HG03460 (cell line): ENCODE results near the gene TRAF3.
"Not testable (repeated sequence)": the region's sequence is repeated elsewhere in the genome, so short reads cannot be mapped to it uniquely, and the experiment has no call there.

Source experiments
- ATAC-seq: cut with Tn5 transposase; IDR thresholded peaks from one replicate; pipeline ENCODE4 v1.9.1; 2021; ENCODE audit not compliant: unreplicated experiment

The TRAF3 gene

DNA sequence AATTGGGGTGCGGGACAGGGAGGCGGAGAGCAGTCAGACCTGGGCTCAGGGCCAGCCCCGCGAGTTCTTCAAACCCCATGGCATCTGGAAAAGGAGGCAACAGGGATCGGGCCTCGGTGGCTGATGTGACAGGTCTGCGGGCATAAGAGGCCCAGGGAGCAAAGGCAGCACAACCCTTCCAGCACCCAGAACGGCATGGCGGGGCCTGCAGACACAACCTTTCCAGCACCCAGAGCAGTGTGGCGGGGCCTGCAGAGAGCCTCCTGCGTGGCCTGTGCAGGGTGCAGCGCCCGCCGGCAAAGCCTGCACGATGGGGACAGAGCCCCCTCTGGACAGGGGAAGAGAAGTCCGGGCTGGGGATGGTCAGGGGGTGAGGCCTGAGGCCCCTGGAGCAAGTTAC, 26.2 kb upstream of the TRAF3 start:
- ATAC-seq: no peak

GRCh38 chr14:102752239-102752847, 24.9 kb upstream of the TRAF3 start:
- ATAC-seq: no peak

DNA sequence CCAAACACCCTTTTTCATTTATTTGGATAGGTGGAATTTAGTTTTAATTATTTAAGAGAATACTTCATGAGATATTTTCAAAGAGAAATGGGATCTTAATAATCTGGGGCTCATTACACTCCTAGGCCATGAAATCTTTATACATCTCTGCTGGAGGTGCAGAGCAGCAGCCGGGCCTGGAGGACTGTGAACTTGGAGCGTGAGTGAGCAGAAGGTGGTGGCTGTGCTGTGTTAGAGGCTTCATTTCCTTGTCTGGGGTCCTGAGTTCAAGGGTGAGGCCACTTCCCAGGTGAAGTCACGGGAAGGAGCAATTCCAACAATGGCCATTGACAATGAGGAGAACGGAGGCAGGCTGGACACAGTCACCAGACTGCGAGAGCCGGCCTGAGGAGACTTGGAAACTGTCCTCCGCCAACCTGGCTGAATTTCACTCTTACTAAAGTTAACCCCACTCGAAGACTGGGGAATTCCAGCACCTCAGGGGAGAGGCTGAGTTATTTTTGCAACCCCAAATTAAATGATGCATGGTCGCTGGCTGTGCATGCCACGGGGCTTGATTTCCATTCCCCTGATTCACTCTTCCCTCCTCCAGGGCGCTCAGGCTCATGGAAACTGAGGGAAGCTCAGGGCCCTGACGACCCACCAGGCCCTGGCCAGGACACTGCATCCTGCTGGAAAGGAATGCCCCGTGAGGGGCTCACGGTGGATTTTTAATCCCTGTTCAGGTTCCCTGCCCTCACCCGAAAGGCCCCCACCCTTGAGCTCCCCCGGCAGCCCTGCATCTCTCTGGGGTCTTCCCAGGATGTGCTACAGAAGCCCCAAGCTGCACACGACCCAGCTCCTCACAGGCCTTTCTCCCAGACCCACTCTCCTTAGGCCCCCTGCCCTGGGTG, 22.6 kb upstream of the TRAF3 start:
- no peak for ATAC-seq

DNA sequence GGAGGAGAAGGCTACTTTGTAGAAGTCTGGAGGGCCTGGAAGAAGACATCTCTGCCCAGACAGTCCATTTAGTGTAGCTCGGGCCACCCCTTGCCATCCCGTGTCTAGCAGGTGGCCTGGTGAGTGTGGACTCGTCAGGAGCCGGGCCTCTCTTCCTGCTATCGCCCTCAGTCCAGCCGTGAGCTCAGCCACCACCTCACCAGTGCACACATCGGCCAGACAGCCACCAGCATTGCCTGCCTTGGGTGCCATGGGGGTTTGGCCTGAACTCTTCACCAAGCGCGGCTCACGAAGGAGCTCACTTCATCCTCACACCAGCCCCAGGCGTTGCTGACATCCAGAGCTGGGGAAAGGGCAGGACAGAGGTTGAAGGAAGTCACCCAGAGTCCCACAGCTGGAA, 19.6 kb upstream of the TRAF3 start:
- no peak for ATAC-seq

DNA sequence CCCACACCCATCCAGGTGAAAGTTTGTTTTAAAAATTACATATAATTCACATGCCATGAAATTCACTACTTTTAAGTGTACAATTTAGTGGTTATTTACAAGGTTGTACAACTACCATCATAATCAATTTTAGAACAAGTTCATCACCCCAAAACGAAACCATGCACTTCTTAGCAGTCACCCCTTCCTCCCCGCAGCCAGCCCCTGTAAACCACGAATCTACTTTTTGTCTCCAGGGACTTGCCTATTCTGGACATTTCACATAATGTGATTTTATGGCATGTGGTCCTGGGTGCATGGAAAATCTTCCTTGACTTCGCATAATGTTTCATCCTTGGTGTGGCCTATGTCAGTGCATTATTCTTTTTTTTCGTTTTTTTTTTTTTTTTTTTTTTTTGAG, 19.2 kb upstream of the TRAF3 start:
- no peak for ATAC-seq

DNA sequence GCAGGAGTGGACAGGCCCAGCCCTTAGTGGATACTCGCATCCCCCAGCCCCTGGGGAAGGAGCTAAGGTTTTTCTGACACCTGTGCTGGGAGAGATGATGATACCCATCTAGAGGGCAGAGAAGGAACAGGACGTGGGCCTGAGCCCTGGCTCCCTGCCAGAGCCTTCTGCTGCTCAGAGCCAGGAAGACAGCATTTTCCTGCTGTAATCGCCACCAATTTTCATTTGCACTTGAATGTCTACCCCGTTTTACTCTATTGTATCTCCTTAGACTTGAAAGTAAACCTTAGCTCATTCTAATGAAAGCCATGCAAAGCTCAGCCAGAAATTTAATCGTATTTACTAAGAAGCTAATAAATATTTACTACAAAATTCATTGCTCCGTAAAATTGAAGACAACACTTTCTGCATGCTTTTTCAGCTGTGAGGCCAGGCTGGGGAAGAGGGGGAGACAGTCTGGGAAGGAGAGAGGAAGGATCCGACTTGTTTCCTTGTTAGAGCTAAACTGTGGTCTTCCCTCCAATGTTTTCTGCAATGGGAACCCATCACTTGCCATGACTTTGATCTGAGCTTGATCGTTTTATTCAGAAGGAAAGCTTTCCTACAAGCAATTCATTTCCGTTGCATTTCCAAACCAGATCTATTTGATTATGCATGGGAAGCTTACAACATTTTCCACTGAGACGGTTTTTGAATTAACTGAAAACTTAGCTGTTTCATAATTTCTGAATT, 17.6 kb upstream of the TRAF3 start:
- no peak for ATAC-seq

DNA sequence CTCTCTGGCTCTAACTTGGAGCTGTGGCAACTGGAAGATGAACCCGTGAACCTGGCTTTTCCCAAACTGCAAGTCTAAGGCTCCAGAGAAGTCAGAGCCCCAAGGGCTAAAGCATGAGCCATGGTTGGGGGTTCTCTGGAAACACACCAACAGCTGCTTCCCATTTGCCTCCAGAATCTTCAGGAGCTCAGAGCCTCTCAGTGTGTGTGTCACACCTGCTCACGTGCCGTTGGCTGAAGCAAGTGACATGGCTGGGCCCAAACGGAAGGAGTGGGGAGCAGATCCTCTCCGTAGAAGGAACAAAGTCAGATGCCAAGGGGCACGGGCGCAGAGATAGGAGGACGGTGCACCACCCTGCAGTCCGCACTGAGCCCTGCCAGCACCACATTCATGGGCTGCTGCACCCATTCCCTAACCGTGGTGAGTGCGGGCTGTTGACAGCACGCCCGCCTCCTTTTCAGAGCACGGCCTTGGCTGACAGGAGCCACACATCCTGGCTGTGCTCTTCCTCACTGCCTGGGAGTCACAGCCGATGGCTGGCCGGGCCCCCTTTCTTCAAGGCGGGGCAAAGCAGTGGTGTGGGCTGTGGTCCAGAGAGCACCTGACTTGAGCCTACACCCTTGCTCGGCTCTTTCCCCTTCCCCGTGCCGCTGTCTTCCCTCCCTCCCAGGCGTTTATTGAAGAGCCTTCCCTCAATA, 16.6 kb upstream of the TRAF3 start:
- ATAC-seq: no peak

DNA sequence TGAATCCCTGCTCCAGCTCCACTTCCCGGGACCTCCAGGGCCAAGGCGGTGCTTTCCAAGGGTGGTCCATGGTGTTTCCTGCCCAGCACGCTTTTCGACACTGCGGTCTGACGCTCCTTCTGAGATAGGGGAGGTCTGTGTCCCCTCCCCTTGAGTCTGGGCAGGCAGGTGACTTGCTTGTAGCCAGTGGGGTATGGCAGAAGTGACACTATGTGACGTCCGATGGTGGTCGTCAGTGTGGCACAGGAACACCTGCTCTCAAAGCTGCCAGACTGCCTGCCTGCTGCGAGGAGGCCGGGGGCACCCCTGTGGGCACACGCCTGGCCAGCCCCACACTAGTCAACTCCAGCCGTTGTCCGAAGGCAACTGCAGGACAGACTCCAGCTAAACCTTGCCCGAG, 16.0 kb upstream of the TRAF3 start:
- ATAC-seq: no peak

GRCh38 chr14:102764220-102764671, 13.0 kb upstream of the TRAF3 start:
- peak; percentile 64 for ATAC-seq

DNA sequence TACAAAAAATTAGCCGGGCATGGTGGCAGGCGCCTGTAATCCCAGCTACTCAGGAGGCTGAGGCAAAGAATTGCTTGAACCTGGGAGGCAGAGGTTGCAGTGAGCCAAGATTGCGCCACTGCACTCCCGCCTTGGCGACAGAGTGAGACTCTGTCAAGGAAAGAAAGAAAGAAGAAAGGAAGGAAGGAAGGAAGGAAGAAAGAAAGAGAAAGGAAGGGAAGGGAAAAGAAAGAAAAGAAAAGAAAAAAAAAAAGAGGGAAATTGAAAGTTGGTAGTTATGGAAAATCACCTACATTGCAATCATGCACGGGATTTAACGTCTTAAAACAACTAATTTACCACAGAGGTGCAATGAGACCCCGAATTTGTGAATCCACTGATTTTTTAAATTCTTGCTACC, 11.5 kb upstream of the TRAF3 start:
- ATAC-seq: not testable (repeated sequence)

GRCh38 chr14:102768223-102769048, 8.8 kb upstream of the TRAF3 start:
- ATAC-seq: peak; percentile 57

DNA sequence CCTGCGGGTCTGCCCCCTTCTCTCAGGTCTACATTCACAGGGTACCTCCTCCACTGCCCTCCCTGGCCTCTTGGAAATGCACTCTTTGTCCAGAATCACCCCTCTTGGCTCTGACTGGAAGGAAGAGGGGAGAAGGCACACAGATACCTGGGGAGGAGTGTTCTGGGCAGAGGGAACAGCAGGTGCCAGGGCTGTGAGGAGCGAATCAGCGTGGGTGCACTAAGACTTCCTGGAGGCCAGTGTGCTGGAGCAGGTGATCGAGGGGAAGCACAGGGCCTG, 8.3 kb upstream of the TRAF3 start:
- no peak for ATAC-seq

DNA sequence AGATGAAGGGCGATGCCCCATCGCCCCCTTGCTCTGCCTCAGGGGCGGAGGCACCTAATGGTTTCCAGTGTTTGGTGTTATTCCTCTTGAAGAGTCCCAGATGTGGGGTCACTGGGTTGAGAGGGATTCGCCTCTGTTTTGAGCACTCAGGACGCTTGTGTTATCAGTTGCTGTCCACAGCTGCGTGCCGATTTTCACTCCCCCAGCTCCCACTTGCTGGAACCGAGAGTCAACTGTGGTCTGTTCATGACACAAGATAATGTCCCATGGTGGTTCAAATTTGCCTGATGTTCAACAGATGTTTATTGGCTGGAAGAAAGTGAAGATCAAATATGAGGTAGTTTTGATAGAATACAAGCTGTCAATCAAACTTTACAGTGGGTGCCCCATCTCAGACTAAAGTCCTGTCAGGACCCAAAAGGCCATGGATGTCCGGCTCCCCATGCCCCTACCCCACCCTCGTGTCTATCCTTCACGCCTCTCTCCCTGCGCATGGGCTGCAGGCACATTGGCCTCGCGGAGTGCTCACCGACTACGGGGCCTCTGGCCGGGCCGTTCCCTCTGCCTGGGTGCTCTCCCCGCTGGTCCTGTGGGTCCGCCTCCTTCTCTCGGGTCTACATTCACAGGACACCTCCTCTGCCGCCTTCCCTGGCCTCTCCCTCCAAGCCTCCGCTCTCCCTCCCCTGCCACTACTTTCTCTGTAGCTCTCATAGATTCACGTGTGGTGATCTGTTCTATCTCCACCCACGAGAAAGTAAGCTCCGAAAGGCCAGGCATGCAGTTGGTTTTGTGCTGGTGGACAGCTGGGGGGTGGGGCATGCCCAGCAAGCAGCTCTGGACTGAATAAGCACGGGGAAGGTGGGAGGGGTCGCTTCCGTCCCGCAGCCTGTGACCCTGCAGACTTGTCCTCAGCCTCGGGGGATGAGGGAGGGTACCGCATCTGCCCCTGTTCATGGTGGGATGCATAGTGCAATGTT, 6.8 kb upstream of the TRAF3 start:
- no peak for ATAC-seq

- ATAC-seq: no peak
These were observed 6.1 kb upstream of the TRAF3 start for GRCh38 chr14:102771144-102771543.

DNA sequence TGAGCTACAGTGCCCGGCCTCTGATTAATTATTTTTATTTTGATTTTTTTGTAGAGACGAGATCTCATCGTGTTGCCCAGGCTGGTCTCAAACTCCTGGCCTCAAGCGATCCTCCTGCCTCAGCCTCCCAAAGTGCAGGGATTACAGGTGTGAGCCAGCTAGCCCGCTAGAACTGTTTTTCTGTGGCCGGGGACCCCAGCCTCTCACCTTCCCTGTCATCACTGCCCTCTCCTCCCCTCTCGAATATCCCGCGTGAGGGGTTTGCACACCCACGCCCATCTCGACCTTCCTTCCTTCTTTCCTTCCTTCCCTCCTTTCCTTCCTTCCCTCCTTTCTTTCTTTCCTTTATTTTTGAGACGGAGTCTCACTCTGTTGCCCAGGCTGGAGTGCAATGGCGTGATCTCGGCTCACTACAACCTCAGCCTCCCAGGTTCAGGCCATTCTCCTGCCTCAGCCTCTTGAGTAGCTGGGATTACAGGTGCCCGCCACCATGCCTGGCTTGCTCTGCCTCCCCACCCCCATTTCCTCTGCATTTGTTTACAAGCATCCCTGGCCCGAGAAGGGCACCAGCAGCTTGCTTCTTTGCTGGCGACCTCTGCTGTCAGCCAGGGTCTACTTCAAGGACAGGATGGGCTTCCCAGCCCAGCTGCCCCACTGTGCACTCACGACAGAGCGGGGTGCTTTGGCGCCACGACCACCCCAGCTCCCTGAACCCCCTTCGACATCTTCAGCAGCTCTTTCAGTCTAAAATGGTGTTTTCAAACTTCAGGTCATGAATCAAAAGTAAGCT, 4.3 kb upstream of the TRAF3 start:
- no peak for ATAC-seq

DNA sequence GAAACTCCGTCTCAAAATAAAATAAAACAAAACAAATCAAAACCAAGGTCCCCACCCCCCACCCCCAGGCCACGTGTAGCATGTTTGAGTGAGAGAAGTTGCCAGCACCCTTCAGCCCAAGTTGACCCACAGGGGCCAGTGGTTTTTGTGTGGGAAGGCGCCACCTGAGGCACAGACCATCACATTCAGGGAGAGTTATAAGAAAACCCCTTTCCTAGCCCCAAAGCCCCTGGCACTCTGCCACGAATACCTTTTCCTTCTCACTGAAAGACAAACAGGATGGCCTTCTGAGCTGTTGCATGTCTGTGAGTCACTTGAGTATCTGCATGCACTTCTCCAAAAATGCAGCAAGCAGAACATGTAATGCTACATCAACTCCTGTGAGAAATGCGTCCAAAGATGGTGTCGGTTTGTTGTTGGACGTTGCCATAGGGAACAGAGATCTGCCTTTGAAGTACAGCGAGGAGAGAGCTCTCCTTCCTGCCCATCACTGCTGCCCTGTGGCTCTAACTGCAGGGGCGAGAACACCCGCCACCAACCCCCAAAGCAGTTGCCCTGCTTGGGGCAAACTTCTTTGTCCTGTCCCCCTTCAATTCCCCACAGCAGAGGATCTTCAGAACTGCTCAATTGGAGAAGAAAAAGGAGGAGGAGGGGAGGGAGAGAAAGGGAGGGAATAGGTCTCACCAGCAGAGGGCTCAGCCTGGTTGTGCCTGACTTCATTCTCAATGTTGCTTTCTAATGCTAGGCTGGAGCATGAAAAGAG, 2.7 kb upstream of the TRAF3 start:
- ATAC-seq: no peak

GRCh38 chr14:102775855-102776760, 1.1 kb upstream of the TRAF3 start:
- ATAC-seq: no peak
